HG03097 (cell line): ENCODE measurements around the gene UBXN11.
"Not testable (repeated sequence)": the region's sequence is repeated elsewhere in the genome, so short reads cannot be mapped to it uniquely, and the experiment has no call there.

ENCODE experiments used
- ATAC-seq: cut with Tn5 transposase; IDR thresholded peaks from one replicate; pipeline ENCODE4 v1.9.1; 2021; ENCODE audit not compliant: unreplicated experiment, low FRiP score

Gene UBXN11

DNA sequence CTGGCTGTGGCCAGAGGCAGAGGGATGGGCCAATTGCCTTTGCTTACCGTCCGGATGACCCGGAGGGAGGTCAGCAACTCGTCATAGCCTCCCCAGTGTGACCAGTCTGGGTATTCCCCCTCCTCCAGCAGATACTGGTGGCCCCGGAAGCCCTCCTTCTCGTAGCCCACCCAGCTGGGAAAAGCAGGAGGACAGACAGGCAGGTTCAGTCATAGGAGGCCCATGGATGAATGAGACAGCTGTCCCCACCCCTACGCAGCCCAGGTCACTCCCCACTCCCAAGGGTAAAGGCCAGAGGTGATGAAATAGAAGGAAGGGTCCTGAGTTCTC lies 30.7 kb upstream of the UBXN11 start:
- ATAC-seq, result no peak

DNA sequence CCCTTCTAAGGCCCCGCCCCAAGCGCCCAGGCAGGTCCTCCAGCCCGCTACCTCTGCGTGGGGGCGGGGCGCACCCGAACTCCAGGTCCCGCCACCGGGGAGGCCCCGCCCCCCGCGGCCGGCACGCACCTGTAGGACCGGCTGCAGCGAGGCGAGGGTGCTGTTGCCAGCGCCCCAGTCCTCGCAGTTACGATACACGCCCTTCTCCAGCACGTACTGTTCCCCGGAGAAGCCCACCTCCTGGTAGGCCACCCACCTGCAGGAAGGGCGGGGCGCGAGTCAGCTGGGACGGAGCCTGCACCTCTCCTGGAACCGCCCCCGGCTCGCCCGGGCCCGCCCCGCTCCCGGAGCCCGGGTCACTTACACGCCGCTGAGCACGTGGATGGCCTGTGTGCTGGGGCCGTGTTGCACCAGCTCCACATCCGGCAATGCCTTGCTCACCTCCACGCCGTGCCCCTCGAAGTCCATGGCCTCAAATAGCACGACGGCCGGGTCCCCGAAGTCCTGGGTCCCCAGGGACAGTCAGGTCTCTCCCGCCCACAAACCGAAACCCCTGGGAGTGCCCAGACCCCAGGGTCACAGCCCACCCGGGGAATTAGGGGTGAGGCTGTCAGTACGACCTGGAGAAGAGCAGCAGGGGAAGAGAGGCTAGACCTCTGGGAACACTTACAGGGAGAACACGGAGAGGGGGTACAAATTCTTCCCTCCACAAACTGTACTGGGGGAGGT lies 30.2 kb upstream of the UBXN11 start:
- ATAC-seq, result no peak

DNA sequence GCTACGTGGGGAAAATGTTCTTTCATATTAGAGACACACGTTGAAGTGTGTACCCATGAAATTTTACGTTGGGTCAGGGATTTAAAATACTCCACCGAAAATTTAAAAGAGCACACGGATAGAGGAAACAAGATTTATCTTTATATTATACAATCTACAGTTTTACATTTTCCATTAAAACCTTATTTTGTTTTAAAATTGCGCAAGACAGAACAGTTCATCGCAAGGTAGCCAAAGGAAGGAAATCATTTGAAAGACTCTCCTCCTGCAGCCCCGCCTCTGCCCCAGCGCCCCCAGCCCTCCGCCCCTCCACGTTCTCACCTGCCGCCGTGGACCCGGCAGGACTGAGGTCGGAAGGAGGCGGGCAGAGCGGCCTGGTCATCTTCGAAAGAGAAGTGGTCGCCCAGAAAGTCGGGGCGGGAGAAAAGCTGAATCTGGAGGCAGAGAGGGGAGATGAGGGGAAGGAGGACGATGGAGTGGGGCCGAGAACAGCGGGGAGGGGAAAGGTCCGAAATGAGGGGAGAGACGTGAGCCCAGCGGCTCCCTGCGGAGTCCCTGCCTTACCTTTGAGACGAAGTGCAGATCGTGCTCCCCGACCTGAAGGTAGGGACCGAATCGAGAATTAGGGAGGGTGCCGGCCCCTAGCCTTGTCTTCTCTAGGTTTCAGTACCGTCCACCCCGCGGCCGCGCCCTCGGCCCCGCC lies 29.5 kb upstream of the UBXN11 start:
- ATAC-seq, result no peak

DNA sequence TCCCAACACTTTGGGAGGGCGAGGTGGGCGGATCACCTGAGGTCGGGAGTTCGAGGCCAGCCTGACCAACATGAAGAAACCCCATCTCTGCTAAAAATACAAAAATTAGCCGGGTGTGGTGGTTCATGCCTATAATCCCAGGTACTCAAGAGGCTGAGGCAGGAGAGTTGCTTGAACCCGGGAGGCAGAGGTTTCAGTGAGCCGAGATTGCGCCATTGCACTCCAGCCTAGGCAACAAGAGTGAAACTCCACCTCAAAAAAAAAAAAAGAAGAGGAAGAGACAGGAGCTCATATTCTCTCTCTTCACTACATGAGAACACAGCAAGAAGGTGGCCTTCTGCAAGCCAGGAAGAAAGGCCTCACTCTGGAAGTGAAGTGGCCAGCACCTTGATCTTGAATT lies 26.9 kb upstream of the UBXN11 start:
- not testable (repeated sequence) for ATAC-seq

DNA sequence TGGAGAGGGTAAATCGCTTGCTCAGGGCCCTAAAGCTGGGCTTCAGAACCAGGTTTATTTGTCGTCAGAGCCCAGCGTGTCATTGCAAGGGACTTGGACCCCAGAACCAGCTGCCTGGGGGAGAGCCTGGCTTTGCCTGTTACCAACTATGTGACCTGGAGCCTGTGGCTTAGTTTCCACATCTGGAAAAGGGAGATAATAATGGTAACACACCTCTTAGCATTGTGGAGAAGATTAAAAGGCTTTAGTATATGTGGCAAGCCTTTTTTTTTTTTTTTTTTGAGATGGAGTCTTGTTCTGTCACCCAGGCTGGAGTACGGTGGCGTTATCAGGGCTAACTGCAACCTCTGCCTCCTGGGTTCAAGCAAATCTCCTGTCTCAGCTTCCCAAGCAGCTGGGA lies 23.8 kb upstream of the UBXN11 start:
- ATAC-seq, result no peak

DNA sequence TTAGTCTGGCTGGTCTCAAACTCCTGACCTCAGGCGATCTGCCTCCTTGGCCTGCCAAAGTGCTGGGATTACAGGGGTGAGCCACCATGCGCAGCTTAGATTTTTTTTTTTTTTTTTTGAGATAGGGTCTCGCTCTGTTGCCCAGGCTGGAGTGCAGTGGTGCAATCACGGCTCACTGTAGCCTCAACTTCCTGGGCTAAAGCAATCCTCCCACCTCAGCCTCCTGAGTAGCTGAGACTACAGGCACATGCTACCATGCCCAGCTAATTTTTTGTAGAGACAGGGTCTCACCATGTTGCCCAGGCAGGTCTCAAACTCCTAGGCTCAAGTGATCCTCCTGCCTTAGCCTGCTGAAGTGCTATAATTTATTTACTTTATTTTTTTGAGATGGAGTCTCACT lies 22.9 kb upstream of the UBXN11 start:
- not testable (repeated sequence) for ATAC-seq

DNA sequence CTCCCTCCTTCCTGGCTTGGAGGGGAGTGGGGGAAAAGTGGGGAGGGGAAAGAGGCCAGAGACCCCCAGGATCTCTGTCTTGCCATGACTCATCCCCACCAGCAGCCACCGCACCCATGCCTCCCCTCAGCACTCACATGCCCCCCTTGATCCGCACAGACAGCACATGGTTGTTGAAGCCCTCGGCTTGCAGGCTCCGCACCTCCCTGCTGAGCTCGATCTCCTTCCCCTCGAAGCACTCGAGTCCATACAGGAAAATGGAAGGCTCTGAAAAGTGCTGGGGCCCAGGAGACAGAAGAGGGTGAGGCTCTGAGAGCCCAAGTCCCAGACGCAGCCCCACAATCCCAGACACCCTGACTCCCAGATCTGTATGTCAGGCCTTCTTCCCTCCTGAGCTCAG lies 22.2 kb upstream of the UBXN11 start:
- no peak for ATAC-seq

DNA sequence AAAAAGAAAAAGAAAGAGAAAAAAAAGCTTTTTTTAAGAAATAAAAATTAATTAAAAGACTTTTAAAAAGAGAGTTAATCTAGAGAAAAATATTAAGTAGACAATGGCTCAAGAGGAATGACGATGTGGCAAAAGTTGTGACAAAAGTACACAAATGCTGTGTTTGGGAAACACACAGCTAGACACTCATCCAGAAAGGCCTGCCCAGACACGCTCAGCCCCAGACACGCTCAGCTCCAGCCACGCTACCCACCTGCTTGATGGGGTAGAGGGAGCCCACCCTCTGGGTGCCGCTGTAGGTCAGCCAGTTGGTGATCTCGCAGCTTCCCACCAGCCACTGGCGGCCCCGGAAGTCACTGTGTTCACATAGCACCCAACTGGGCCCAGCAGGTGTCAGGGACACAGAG lies 21.5 kb upstream of the UBXN11 start:
- ATAC-seq, result no peak

DNA sequence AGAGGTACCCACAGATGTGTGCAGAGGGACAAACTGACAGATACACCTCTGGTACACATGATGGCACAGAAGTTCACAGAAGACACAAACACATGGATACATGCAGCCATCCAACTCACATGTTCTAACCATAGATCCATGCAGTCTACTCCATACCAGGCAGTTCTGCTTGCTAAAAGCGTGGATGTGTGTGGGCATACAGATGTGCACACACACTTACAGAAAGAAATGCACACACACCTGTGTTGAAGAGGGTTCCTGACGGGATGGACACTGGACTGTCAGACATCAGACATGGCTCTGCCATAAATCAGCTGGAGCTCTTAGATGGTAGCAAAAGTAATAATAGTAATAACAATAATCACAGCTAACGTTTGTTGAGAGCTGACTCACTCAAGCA lies 18.1 kb upstream of the UBXN11 start:
- no peak for ATAC-seq

DNA sequence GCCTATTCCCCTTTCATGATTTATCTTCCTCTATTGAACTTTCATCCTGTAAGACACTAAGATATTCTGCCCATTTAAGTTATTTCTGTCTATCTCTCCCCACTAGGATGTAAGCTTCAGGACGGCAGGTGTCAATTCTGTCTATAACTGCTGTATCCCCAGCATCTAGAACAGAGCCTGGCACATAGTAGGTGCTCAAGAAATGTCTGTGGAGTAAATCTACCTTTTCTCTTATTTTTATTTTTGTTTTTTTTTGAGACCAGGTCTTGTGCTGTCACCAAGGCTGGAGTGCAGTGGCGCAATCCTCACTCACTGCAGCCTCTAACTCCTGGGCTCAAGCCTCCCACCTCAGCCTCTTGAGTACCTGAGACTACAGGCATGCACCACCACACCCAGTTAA lies 16.9 kb upstream of the UBXN11 start:
- ATAC-seq, result no peak

DNA sequence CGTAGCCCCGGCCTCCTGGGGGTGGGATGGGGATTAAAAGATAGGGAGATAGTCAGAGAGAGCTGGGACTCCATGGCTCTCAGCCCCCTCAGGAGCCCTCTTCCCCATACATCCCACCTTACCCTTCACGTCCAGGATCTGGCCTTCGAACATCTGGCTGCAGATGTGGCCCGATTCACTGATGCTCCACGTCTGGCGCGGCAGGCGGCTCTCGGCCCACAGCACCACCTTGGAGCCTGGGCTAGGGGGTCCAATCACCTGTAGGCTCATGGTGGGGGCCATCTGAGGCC lies 15.6 kb upstream of the UBXN11 start:
- no peak for ATAC-seq

DNA sequence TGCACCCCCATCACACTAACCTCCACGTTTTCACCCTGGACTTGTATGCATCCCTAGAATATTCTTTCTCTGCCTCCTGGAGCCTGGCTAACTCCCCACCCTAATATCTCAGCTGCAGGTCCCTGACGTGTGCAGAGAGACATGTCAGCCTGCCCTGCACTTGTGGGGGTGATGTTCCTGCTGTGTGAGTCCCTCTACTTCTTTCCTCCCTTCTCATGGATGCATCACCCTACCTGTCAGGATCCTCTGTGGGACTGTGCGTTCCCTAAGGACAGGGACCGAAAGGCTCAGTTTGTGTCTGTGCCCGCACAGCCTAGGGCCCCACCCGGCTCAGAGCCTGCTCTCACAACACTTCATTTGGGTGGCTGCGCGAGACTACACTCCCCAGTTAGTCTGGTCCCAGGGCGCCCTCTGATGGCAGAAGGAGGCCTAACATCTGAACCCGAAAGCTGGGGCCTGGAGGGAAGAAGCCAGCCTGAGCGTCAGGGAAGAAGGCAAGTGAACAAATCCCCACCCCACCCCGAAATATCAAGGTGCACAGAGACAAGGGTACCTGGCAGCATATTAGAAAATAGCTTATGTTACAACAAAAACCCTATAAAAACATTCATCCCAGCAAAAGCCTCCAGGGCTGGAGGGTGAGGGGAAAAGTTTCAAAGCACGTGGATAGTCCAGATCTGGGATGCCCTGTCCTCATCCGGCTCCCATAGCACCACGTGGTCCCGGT lies 15.0 kb upstream of the UBXN11 start:
- no peak for ATAC-seq

DNA sequence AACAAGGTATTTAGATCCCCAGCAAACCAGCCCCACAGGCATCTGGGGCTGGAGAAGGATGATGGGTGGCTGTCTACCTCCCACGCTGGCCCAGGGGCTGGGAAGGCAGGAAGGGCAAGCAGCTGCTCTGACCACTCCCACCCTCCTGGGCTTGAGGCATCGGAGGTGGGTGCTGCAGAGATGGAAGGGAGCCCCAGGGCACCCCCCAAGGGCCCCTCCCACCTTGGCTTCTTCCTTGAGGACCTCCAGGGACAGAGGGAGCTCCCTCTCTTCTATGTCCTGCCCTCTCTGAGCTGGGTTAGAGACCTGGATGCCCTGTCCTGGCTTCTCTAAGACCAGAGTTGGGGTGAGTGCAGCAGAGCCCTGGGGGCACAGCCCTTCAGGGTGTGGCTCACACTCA lies 14.5 kb upstream of the UBXN11 start:
- ATAC-seq, result no peak

DNA sequence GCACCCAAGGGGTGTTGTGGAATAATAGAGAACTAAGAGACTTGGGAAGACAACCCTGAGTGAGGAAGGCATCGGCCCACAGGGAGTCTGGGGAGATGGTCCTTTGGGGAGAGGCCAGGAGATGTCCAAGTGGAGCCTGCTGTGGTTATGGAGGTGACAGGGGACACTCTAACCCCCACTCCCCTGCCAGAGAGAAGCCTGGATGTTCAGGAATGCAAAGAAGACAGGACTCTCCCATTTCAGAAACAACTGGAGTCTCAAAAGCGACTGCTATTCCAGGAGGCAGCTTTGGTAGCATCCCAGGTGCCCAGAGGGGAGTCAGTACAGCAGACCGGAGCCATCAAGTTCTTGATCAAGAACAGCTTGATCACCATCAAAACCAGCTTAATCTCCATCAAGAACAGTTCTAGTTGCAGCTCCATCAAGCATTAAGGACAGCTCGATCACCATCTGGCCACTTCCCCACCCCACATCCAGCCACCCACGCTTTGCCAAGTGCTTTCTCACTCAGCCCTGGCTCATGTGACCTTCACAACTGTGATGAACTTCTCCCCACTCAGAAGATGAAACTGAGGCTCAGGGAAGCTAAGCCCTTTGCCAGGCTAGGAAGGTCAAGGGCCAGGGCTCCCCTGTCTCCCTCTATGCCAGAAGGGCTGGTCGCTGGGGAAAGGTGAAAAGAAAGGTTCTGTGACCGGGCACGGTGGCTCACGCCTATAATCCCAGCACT lies 12.1 kb upstream of the UBXN11 start:
- no peak for ATAC-seq

DNA sequence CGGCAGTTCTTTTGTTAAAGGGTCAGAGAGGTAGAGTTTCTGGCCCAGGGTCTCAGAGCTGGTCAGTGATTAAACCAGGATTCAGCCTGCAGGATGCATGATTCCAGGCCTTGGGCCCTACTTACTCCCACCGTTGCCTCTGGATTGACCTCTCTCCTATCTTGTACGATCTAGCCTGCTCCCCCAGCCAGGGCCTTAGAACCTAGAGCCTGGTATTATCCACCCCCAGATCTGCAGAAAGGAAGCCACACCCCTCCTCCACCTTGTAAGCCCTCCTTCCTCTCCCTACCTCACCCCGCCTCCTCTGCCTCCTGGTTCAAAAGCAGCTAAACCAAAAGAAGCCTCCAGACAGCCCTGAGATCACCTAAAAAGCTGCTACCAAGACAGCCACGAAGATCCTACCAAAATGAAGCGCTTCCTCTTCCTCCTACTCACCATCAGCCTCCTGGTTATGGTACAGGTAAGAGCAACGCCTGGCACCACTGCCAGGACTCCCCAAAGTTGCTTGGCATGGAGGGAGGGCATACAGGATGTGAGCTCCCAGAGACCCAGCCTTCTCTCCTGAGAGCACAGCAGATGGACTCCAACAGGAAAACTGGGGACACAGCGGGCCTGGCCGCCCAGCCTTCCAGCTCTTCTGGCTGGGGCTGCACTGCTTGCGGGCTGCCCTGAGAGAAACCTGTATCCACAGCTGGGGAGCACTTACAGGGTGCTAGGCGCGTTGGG lies 11.3 kb upstream of the UBXN11 start, which contains the start of gene CD52:
CD52 (plus strand) TSS at position 347 of the 726 bp plus-strand sequence; CDS start at position 407, 60 bp downstream.
- no peak for ATAC-seq

DNA sequence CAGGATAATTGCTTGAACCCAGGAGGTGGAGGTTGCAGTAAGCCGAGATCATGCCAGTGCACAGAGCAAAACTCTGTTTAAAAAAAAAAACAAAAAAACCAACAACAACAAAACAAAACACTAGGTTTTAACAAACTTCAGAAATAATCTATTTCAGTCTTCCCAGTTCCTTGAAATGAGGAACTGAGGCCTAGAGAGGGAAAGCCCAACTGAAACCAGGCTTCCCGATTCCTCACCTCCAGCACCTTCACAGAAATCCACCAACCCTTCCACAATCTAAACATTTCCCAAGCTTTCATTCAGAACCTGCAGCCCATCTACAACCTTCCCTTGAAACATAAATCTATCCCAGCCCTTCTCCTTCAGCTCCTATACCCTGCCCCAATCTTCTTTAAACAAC lies 10.7 kb upstream of the UBXN11 start:
- no peak for ATAC-seq

DNA sequence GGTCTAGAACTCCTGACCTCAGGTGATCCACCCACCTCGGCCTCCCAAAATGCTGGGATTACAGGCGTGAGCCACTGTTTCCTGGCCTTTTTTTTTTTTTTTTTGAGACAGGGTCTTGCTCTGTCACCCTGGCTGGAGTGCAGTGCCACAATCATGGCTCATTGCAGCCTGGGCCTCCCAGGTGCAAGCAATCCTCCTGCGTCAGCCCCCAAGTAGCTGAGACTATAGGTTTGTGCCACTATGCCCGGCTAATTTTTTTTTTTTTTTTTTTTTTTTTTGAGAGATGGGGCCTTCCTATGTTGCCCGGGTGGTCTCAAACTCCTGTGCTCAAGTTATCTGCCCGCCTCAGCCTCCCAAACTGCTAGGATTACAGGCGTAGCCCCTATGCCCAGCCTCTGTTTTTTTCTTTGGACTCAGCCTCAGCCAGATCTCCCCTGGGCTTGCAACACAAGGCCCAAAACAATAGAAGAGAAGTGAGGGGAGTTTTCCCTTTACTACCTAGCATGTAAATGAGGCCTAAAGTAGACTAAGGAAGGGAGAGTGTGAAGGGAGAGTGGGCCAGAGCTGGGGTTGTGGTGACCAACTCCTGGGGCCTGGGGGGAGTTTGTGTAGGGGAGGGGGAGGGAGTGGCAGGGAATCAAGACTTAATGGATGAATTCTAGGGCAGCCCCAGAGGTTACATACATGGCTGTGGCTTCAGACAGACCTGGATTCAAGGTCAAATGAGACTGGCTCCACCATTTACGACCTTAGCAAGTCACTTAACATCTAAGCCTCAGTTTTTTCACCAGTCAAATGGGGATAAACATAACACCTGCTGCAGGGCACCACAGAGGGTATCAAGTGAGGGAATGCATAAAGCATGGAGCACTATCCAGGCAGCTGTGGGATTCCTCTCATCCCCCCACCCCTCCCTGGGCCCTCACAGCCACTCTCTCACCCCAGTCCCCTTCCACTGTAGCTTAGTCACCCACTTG lies 9.7 kb upstream of the UBXN11 start:
- no peak for ATAC-seq

DNA sequence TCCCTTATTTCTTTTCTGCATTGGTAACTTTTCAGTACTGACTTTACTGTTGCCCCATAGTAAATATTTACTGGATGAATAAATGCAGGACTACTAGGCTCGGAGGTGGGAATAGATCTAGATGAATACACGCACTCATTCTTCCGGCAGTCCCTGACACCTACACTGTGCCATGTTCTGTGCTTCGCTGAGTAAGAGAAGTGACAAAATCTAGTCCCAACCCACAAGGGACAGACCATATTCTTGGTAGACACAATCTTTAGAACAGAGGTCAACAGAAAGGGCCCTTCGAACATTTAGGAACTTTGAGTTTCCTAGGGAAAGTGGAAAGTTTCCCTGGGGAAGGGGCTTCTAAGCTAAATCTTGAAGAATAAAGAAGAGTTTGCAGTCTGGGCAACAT lies 8.1 kb upstream of the UBXN11 start:
- no peak for ATAC-seq
